ENCODE measurements around the gene GDF15. TPM values are rescaled to one million over a fixed set of nuclear protein-coding genes. Genes with fewer than 3 reads are reported as not detected.

Gene GDF15
- total and polyA plus RNA-seq, 2 donors (not counting 1 experiment from before 2014, with no cell fraction given), result 0.19 TPM; not detected in 1

GRCh38 chr19:18364826-18365528 is 21.0 kb upstream of the GDF15 start:
- Histone ChIP-seq H4K20me1 (ENCODE audit: control insufficient read depth, insufficient read depth, low read length, poor library complexity, severe bottlenecking) (no peaks in the 10 kb centered on the region), H3K4me2 (replicated peaks; ENCODE audit: low read depth, low read length, poor library complexity, severe bottlenecking) (no peak overlapping the region), H3K4me3 (ENCODE audit: control extremely low read depth in 1 of 5, extremely low read depth in 1 of 5, insufficient read depth in 1 of 5, low read depth in 2 of 5, low read length in 4 of 5) (no peak overlapping the region), H3K4me1 (ENCODE audit: control insufficient read depth in 2 of 2, insufficient read depth in 2 of 2, low read length in 2 of 2) (no peaks in the 10 kb centered on the region), H3K27me3 (replicated peaks in 1 of 4; ENCODE audit: control extremely low read depth in 1 of 4, control insufficient read depth in 3 of 4, insufficient read depth in 4 of 4, low read length in 3 of 4) (no peaks in the 10 kb centered on the region), H3K36me3 (replicated peaks in 1 of 2; ENCODE audit: control extremely low read depth in 1 of 2, control insufficient read depth in 1 of 2, extremely low read depth in 1 of 2, insufficient read depth in 2 of 2, low read length in 1 of 2) (peaks cover 0 to 9% of the 10 kb centered on the region in 2 experiments), H2AFZ (ENCODE audit: insufficient read depth, low read depth, low read length, poor library complexity, severe bottlenecking) (no peak overlapping the region), H3K9ac (ENCODE audit: low read length) (no peak overlapping the region), H3K9me3 (ENCODE audit: control extremely low read depth in 1 of 3, control insufficient read depth in 2 of 3, insufficient read depth in 1 of 3, low read length in 2 of 3) (peaks cover 0 to 6% (median 0%) of the 10 kb centered on the region in 3 donors), H3K79me2 (ENCODE audit: control insufficient read depth, insufficient read depth, low read length) (no peaks in the 10 kb centered on the region), H3K27ac (ENCODE audit: low read length in 2 of 2) (no peak overlapping the region)
- DNase-seq (no peak), ATAC-seq (ENCODE audit: low read depth) (no peak)
- 68% methylated on average over 6 of the region's 15 CpGs for WGBS (ENCODE audit: insufficient coverage)
- Mint-ChIP-seq H3K4me3 (no peak overlapping the region), H3K9me3 (ENCODE audit: insufficient read depth) (no peaks in the 10 kb centered on the region), H3K27ac (no peak overlapping the region), H3K4me1 (peaks cover 4% of the 10 kb centered on the region), H3K27me3 (no peaks in the 10 kb centered on the region)
- CTCF ChIA-PET, result interaction anchor here (0.9 to 1.6 kb wide), 2 partner anchors 86 kb away, joined by 3 to 4 read pairs; no protein-coding TSS in a partner anchor
- POLR2A ChIA-PET, result interaction anchor here (0.6 kb wide), 1 partner anchor 23 kb away, joined by 5 read pairs; no protein-coding TSS in a partner anchor
- no peak for TF ChIP-seq CTCF (IDR thresholded peaks at IDR 0.05)
- TF ChIP-seq EZH2 (IDR thresholded peaks at IDR 0.05; ENCODE audit: borderline replicate concordance, insufficient read depth, low read depth, low read length, poor library complexity, severe bottlenecking), result no peak
- intact Hi-C loops (cut with micrococcal nuclease), result no loop called here

- Mint-ChIP-seq H3K4me3 (no peak overlapping the region), H3K4me1 (peaks cover 4% of the 10 kb centered on the region), H3K27ac (no peak overlapping the region), H3K9me3 (ENCODE audit: insufficient read depth) (no peaks in the 10 kb centered on the region), H3K27me3 (no peaks in the 10 kb centered on the region)
- ChIA-PET CTCF (interaction anchor here (0.9 to 1.9 kb wide), 3 partner anchors 23 to 87 kb away, joined by 3 to 5 read pairs (median 4); no protein-coding TSS in a partner anchor), POLR2A (interaction anchor here (0.6 kb wide), 1 partner anchor 23 kb away, joined by 3 read pairs; no protein-coding TSS in a partner anchor)
- no peak for ATAC-seq (ENCODE audit: low read depth)
- H3K4me3 ChIP-seq (ENCODE audit: control extremely low read depth in 1 of 5, extremely low read depth in 1 of 5, insufficient read depth in 1 of 5, low read depth in 2 of 5, low read length in 4 of 5), result no peak overlapping the region
- H3K27me3 ChIP-seq (replicated peaks in 1 of 4; ENCODE audit: control extremely low read depth in 1 of 4, control insufficient read depth in 3 of 4, insufficient read depth in 4 of 4, low read length in 3 of 4), result no peaks in the 10 kb centered on the region
- H2AFZ ChIP-seq (ENCODE audit: insufficient read depth, low read depth, low read length, poor library complexity, severe bottlenecking), result no peak overlapping the region
- TF ChIP-seq CTCF (IDR thresholded peaks at IDR 0.05) (no peak), EZH2 (IDR thresholded peaks at IDR 0.05; ENCODE audit: borderline replicate concordance, insufficient read depth, low read depth, low read length, poor library complexity, severe bottlenecking) (no peak)
- H3K4me2 ChIP-seq (replicated peaks; ENCODE audit: low read depth, low read length, poor library complexity, severe bottlenecking), result no peak overlapping the region
- no CpG with 5 or more reads among the region's 2 CpGs for WGBS (ENCODE audit: insufficient coverage)
- DNase-seq, result no peak
- H3K27ac ChIP-seq (ENCODE audit: low read length in 2 of 2), result no peak overlapping the region
- intact Hi-C loops (cut with micrococcal nuclease), result no loop called here
- H3K9ac ChIP-seq (ENCODE audit: low read length), result no peak overlapping the region
- no peaks in the 10 kb centered on the region for H4K20me1 ChIP-seq (ENCODE audit: control insufficient read depth, insufficient read depth, low read length, poor library complexity, severe bottlenecking)
- peaks cover 0 to 9% of the 10 kb centered on the region in 2 experiments for H3K36me3 ChIP-seq (replicated peaks in 1 of 2; ENCODE audit: control extremely low read depth in 1 of 2, control insufficient read depth in 1 of 2, extremely low read depth in 1 of 2, insufficient read depth in 2 of 2, low read length in 1 of 2)
- H3K9me3 ChIP-seq (ENCODE audit: control extremely low read depth in 1 of 3, control insufficient read depth in 2 of 3, insufficient read depth in 1 of 3, low read length in 2 of 3), result peaks cover 0 to 6% (median 0%) of the 10 kb centered on the region in 3 donors
- no peaks in the 10 kb centered on the region for H3K4me1 ChIP-seq (ENCODE audit: control insufficient read depth in 2 of 2, insufficient read depth in 2 of 2, low read length in 2 of 2)
- H3K79me2 ChIP-seq (ENCODE audit: control insufficient read depth, insufficient read depth, low read length), result no peaks in the 10 kb centered on the region
These were observed 19.9 kb upstream of the GDF15 start for GRCh38 chr19:18366021-18366435.
